ENCODE results near the gene SBNO2. TPM values are rescaled to one million over a fixed set of nuclear protein-coding genes. Genes with fewer than 3 reads are reported as not detected.
A peak's percentile ranks its signal among the peaks of the same experiment; 100 is the strongest.

Gene SBNO2
- total and polyA plus RNA-seq, 2 of the 4 experiments (the other 2 are of a cell fraction): 13.4 to 40.5 TPM

DNA sequence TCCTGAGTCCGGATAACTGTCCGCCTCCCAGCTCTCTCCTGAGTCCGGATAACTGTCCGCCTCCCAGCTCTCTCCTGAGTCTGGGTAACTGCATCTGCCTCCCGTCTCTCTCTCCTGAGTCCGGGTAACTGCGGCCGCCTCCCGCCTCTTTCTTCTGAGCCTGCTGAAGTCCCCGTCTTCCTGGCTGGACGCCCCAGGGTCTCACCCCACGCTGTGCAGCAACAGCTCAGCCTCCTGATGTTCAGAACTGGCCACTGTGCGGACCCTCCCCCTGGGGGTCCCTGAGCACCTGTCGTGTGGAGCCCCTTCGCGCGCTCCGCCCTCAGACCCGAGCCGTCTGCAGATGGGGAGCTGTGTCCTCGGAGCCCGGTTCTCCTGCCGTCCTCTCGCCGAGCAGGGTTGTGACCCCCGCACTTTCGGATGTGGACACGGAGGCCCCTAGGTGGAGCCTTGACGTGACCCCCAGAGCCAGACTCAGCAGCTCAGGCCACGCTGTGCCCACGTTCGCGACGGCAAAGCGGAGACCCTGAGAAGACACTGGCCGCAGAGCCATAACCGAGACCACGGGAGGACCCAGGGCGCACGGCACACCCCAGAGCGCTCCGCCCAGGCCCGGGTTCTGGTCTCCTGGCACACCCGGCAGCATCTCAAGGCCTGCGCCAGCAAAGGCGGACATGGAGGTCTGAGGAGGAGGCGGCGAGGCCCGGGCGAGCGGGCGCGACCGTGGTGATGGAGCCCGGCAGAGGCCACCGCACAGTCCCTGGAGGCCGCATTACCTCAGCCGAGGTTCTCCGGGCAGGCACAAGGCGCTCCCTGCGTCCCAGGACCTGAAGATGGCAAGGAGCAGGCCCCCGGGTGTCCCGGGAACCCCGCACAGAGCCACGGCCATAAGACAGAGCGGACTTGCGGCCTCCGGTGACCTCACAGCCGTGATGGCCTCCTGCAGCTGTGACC lies 15.9 kb downstream of the SBNO2 start:
- no peak overlapping the region for H2AFZ ChIP-seq (replicated peaks; ENCODE audit: low read length, poor library complexity)
- no peak overlapping the region for H4K8ac ChIP-seq (ENCODE audit: low read depth in 2 of 2, low read length in 2 of 2)
- peaks cover 60% of the 10 kb centered on the region for H4K20me1 ChIP-seq (ENCODE audit: insufficient read depth, low read length)
- POLR2A ChIA-PET (ENCODE audit: unreplicated experiment): no interaction called here
- no peak overlapping the region for H4K91ac ChIP-seq (ENCODE audit: insufficient read depth, low read depth, low read length)
- no peak for ATAC-seq (ENCODE audit: low read depth)
- H3K27ac ChIP-seq (ENCODE audit: insufficient read depth, low read length): no peak overlapping the region
- H2BK15ac ChIP-seq (ENCODE audit: low read depth, low read length): no peak overlapping the region
- no peak overlapping the region for H3K56ac ChIP-seq (ENCODE audit: extremely low read depth, insufficient read depth, low read length)
- dilution Hi-C loops (cut with HindIII; ENCODE audit: low sequenced_read_pairs, unreplicated experiment): no loop called here
- no peak overlapping the region for H3K14ac ChIP-seq (replicated peaks; ENCODE audit: low read depth, low read length)
- H3K4me2 ChIP-seq (ENCODE audit: low read depth, low read length): no peak overlapping the region
- peaks cover 4% of the 10 kb centered on the region; the same call in 1 of the 2 replicates for H3K9me1 ChIP-seq (ENCODE audit: insufficient read depth, low read length)
- no peak overlapping the region for H2BK5ac ChIP-seq (ENCODE audit: low read depth, low read length, poor library complexity, severe bottlenecking)
- TF ChIP-seq NFE2L2 (IDR thresholded peaks at IDR 0.05; ENCODE audit: low read depth, low read length) (no peak), MAZ (IDR thresholded peaks at IDR 0.05; ENCODE audit: borderline replicate concordance, low read depth, low read length) (no peak), CEBPB (IDR thresholded peaks at IDR 0.05; ENCODE audit: low read depth, low read length) (no peak), SMC3 (IDR thresholded peaks at IDR 0.05; ENCODE audit: low read depth, low read length) (no peak), POLR2A (IDR thresholded peaks at IDR 0.05; ENCODE audit: low read depth, low read length) (no peak), MXI1 (IDR thresholded peaks at IDR 0.05; ENCODE audit: borderline replicate concordance, low read depth, low read length) (no peak), CHD1 (IDR thresholded peaks at IDR 0.05; ENCODE audit: low read depth, low read length) (no peak), FOS (IDR thresholded peaks at IDR 0.05; ENCODE audit: low read depth, low read length) (no peak), RFX5 (IDR thresholded peaks at IDR 0.05; ENCODE audit: low read depth, low read length) (no peak), RAD21 (IDR thresholded peaks at IDR 0.05; ENCODE audit: low read length) (no peak), BHLHE40 (IDR thresholded peaks at IDR 0.05; ENCODE audit: low read depth, low read length) (no peak), RCOR1 (IDR thresholded peaks at IDR 0.05; ENCODE audit: insufficient replicate concordance, low read length) (no peak)
- TF ChIP-seq, protein P1, sequence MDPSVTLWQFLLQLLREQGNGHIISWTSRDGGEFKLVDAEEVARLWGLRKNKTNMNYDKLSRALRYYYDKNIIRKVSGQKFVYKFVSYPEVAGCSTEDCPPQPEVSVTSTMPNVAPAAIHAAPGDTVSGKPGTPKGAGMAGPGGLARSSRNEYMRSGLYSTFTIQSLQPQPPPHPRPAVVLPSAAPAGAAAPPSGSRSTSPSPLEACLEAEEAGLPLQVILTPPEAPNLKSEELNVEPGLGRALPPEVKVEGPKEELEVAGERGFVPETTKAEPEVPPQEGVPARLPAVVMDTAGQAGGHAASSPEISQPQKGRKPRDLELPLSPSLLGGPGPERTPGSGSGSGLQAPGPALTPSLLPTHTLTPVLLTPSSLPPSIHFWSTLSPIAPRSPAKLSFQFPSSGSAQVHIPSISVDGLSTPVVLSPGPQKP (IDR thresholded peaks at IDR 0.05; ENCODE audit: borderline replicate concordance, low read depth, low read length): no peak
- TF ChIP-seq, protein P2, sequence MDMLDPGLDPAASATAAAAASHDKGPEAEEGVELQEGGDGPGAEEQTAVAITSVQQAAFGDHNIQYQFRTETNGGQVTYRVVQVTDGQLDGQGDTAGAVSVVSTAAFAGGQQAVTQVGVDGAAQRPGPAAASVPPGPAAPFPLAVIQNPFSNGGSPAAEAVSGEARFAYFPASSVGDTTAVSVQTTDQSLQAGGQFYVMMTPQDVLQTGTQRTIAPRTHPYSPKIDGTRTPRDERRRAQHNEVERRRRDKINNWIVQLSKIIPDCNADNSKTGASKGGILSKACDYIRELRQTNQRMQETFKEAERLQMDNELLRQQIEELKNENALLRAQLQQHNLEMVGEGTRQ (IDR thresholded peaks at IDR 0.05; ENCODE audit: low read depth, low read length): no peak
- TF ChIP-seq, protein P3, sequence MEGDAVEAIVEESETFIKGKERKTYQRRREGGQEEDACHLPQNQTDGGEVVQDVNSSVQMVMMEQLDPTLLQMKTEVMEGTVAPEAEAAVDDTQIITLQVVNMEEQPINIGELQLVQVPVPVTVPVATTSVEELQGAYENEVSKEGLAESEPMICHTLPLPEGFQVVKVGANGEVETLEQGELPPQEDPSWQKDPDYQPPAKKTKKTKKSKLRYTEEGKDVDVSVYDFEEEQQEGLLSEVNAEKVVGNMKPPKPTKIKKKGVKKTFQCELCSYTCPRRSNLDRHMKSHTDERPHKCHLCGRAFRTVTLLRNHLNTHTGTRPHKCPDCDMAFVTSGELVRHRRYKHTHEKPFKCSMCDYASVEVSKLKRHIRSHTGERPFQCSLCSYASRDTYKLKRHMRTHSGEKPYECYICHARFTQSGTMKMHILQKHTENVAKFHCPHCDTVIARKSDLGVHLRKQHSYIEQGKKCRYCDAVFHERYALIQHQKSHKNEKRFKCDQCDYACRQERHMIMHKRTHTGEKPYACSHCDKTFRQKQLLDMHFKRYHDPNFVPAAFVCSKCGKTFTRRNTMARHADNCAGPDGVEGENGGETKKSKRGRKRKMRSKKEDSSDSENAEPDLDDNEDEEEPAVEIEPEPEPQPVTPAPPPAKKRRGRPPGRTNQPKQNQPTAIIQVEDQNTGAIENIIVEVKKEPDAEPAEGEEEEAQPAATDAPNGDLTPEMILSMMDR (conservative IDR thresholded peaks at IDR 0.05; ENCODE audit: low read depth, low read length): no peak
- H3K23ac ChIP-seq (ENCODE audit: low read depth, low read length): no peak overlapping the region
- no peak overlapping the region for H3K4ac ChIP-seq (ENCODE audit: low read depth, low read length)
- in situ Hi-C loops (cut with MboI; ENCODE audit: low sequenced_read_pairs): no loop called here
- peaks cover 22% of the 10 kb centered on the region for H3K4me1 ChIP-seq (ENCODE audit: control insufficient read depth, insufficient read depth, low read length)
- no peaks in the 10 kb centered on the region for H3K9me3 ChIP-seq (ENCODE audit: control insufficient read depth, insufficient read depth, low read length)
- H3K18ac ChIP-seq (ENCODE audit: low read depth, low read length): no peak overlapping the region
- no peak overlapping the region for H3K9ac ChIP-seq (ENCODE audit: low read depth, low read length)
- H4K5ac ChIP-seq (ENCODE audit: low read depth, low read length): no peak overlapping the region
- BruUV-seq (replicated peaks): no TSS peak
- H3K79me1 ChIP-seq (ENCODE audit: low read depth in 1 of 2, low read length in 2 of 2): peaks cover 6 to 61% of the 10 kb centered on the region in 2 experiments
- intact Hi-C loops (cut with micrococcal nuclease): no loop called here
- H2BK120ac ChIP-seq (ENCODE audit: low read depth, low read length): no peak overlapping the region
- H2BK20ac ChIP-seq (ENCODE audit: low read depth, low read length): no peak overlapping the region
- no peaks in the 10 kb centered on the region for H3K27me3 ChIP-seq (ENCODE audit: control insufficient read depth, insufficient read depth, low read length)
- no peak overlapping the region for H3K4me3 ChIP-seq (ENCODE audit: insufficient read depth, low read depth, low read length)
- no peak for DNase-seq
- WGBS, 2 experiments (ENCODE audit: extremely low coverage in 2 of 2, insufficient read length in 1 of 2): 95% methylated on average over 41 of the region's 69 CpGs; no CpG with 5 or more reads in 1 of the 2 experiments
- peaks cover 22% of the 10 kb centered on the region for H3K36me3 ChIP-seq (ENCODE audit: control insufficient read depth, insufficient read depth, low read length)
- peak overlapping the region; percentile 28 for H2AK9ac ChIP-seq (replicated peaks; ENCODE audit: low read depth, low read length, poor library complexity)
- H2AK5ac ChIP-seq (ENCODE audit: low read depth, low read length): no peak overlapping the region
- CTCF ChIA-PET: no interaction called here

Data from IMR-90 (cell line).